CD1c-positive myeloid dendritic cell (primary cell): Measurements from ENCODE around the gene HMGXB4.

Experiments used
- DNase-seq: peaks from one replicate; pipeline ENCODE4 v3.0.0-alpha.2; 2016; ENCODE audit errors: extremely low spot score

The HMGXB4 gene

DNA sequence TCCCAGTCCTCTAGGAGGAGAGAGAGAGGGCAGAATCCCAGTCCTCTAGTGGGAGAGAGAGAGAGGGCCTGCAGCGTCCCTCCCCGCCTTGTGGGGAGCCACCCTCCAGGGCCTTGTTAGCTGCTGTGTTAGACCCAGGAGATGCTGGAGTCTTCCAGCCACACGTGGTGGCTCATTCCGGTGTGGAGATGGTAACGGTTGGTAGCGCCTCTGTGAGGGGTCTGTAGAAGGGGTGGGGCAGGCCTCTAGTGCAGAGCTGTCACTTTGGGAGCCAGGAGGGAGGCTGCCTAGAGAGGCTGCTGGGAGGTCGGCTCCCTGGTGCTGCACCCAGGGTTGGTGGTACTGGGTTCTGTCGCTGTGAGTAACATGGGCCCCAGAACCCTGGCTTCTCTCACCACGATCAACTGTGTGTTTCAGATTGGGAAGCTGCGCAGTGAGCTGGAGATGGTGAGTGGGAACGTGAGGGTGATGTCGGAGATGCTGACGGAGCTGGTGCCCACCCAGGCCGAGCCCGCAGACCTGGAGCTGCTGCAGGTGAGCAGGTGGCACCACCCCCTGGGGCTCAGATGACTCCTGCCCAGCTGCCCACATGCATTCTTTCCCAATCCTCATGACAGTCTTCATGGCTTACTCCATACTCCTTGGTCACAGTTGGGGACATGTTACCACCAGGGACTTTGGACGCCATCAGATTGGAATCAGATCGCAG lies 69.7 kb downstream of the HMGXB4 start:
- no peak for DNase-seq

DNA sequence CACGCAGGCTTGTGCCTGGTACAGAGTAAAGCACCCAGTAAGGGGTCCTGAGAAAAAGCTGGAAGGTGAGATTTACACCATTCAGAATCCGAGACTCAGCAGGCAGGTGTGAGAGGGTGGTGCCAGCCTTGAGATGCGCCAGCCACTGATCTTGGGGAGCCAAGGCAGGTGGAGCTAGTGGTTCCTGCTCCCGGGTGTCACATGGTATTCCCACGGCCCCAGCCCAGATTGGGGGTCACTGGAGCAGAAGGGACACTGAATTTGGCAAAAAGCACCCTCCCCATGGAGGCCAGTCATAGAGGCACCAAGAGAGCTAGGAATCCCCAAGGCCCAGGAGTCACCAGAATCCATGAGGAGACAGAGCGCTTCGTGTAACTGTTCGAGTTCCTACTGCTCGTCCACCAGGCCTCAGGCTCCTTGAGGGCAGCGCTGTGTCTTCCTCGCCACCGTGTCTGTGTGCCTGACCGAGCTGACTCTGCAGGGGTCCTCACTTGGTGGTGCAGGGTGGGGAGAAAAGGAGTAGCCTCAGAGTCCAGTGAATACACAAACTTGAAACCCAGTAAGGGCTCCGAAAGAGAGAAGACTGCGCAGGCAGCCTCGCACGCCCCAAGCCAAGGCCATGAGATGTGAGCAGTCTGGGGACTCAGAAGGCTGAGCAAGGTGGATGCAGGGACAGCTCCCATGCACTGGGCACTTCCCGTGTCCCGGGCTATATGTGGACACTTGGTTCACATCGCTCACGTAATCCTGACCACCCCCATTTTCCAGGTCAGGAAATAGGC lies 70.6 kb downstream of the HMGXB4 start:
- DNase-seq = no peak

GRCh38 chr22:35328472-35328885 lies 71.2 kb downstream of the HMGXB4 start:
- DNase-seq = peak; percentile 83

DNA sequence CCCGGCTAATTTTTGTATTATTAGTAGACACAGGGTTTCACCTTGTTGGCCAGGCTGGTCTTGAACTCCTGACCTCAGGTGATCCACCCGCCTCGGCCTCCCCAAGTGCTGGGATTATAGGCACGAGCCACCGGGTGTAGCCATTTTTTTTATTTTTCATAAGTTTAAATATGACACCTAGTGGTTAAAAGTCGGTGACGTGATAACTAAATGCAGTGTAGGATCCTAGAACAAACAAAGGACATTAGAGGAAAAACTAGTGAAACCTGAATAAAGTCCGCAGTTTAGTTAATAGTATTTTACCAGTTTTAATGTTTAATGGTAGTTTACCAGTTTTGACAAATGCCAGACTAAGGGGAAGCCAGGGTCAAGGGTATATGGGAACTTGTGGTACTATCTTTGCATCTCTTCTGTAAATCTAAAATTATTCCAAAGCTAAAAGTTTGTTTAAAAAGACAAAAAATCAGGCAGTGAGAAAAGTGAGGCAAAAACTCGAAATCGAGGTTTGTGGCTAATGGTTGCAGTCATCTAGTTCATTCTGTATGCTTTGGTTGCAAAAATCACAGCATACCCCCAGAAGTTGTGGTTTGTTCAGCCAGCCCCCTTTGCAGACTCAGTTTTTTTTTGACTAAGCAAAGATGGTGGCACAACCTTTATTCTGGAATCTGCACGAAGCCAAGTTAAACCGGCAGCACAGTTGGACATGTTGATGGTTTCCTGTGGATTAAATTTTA lies 72.0 kb downstream of the HMGXB4 start:
- DNase-seq = no peak

DNA sequence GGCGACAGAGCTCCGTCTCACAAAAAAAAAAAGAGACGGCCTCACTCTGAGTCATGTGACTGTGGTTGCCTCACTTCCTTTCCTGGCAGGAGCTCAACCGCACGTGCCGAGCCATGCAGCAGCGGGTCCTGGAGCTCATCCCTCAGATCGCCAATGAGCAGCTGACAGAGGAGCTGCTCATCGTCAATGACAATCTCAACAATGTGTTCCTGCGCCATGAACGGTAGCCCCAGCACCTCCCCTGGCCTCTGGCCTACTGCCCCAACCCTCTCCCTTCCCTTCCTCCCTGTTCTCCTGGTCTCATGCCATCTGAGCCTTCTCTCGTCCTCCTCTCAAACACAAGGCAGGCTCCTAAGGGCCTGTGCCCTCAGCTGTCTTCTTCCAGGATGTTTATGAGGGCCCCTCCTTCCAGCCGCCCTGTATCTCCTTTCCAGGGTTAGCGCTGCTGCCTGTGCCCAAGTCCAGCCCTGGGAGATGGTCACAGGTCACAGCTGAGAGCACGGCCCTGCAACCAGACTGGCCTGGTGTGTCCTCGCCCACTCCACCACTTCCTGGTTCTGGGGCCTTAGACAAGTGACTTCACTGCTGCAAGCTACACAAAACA lies 73.1 kb downstream of the HMGXB4 start:
- peak; percentile 90 for DNase-seq

GRCh38 chr22:35332278-35332677 lies 75.0 kb downstream of the HMGXB4 start:
- no peak for DNase-seq

- DNase-seq = no peak
Observed at GRCh38 chr22:35333220-35333619, 75.9 kb downstream of the HMGXB4 start.

- DNase-seq = peak; percentile 71
Observed at GRCh38 chr22:35334004-35334403, 76.7 kb downstream of the HMGXB4 start.

DNA sequence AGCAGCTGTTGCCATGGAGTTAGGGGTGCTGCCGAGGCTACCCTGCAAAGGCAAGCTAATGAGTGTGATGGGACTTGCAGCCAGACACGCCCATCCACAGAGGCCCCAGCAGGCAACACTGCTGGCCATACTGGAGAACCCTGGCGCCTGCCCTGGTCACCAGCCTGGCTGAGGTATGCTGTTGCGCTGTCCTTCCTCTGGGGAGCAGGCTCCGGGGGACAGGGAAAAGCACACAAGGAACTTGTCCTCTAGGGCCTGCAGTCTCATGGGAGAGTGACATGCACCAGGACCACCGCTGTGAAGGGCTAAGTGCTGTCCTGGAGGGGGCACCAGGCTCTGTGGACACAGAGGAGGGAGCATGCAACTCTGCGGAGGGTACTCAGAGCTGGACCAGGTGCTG lies 78.2 kb downstream of the HMGXB4 start:
- no peak for DNase-seq

DNA sequence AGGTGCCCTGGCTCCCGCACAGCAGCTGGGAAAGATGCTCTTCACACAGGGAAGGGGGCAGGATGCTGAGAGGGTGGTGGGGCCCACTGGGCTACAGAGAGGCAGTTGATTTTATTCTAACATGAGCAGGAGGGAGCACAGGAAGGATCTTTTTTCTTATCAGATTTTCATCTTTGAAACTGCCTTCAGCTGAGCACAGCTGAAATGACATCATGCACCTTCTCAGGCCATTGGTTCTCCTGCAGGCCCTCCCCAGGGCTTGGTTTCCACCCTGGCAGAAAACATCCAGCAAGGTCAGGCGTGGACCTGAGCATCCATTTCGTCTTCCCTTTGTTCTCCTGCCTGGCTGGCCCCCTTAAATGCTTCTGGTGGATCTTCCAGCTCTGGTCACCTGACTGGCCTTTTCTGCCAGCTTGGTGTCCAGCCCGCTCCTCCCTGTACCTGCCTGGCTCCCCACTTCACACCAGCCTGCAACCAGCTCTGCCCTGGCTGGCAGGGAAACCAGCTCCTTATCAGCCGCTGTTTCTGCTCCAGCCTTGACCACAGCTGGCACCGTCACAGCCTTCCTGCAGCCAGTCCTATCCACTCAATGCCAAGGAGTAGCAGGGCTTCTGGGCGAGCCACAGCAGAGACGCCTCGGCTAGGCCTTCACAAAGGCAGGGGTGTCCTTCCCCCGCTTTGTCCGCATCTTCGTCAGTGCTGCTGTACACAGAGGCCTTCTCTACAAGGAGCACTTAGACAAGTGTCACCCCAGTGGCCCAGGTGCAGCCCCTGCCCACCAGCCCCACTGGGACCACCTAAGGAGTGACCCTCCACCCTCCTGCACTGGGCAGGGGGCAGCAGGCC lies 78.9 kb downstream of the HMGXB4 start:
- no peak for DNase-seq

GRCh38 chr22:35337932-35338331 lies 80.6 kb downstream of the HMGXB4 start:
- no peak for DNase-seq

- no peak for DNase-seq
Observed at GRCh38 chr22:35341090-35341874, 84.0 kb downstream of the HMGXB4 start.

DNA sequence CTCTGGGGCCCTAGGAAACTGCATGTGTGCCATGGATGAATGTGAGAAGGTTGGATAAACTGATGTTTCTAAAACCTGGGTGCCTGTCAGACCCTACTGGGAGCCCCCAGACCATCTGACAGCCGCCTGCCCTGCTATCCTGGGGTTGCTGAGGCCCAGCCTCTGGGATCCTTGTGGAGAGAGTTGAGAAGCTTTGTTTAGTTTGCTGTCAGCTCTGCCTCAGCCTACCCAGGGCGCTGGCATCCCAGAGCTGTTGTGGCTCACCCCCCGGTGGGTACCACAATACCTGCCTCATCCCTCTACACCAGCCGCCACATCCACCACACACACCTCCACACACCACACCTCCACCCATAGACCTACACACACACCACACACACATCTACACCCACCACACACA lies 85.1 kb downstream of the HMGXB4 start:
- no peak for DNase-seq

- DNase-seq = peak; percentile 22
Observed at GRCh38 chr22:35343664-35344550, 86.6 kb downstream of the HMGXB4 start.

- DNase-seq = no peak
Observed at GRCh38 chr22:35344956-35345690, 87.8 kb downstream of the HMGXB4 start.
